CD4-positive, alpha-beta T cell (primary cell): Measurements from ENCODE around the gene PACSIN2. TPM values are rescaled to one million over a fixed set of nuclear protein-coding genes. Genes with fewer than 3 reads are reported as not detected.

Experiments used
- ATAC-seq: fragments of 200-7000 bp; cut with Tn5 transposase; one replicate; pipeline ENCODE4 v1.10.0; 2022; ENCODE audit warnings: mild to moderate bottlenecking; ENCODE audit not compliant: poor library complexity
- CTCF ChIA-PET: fragments of 350-600 bp; sonication (Branson Sonifier 250); formaldehyde crosslinking; loops from one replicate; lab custom pipeline; 2021; ENCODE audit warnings: antibody characterized with exemption, inconsistent platforms; lab: Charles Lee
- POLR2A ChIA-PET: fragments of 350-600 bp; sonication (Branson Sonifier 250); formaldehyde crosslinking; loops from one replicate; lab custom pipeline; 2021; ENCODE audit warnings: antibody characterized with exemption, inconsistent platforms; lab: Charles Lee
- DNase-seq, 14 experiments: peaks; one replicate each; pipeline ENCODE4 v3.0.0-alpha.2; 2013 to 2020; ENCODE audit warnings: mixed read lengths in 2 of 14
- H3K27ac ChIP-seq, 2 donors: one replicate each; pipeline versions ENCODE4 v1.5.1 to v1.7.0; 2013; ENCODE audit warnings: low read length in 2 of 2, low read depth in 1 of 2, mild to moderate bottlenecking in 1 of 2
- H3K27me3 ChIP-seq, 2 experiments: 1 replicate in 1 of 2; 2 replicates in 1 of 2; pipeline versions ENCODE4 v1.6.1 to v1.7.0; 2013; ENCODE audit warnings: low read length in 2 of 2, control low read depth in 1 of 2, mild to moderate bottlenecking in 1 of 2, moderate library complexity in 1 of 2; ENCODE audit not compliant: insufficient read depth in 2 of 2, control insufficient read depth in 1 of 2
- H3K36me3 ChIP-seq: one replicate; pipeline ENCODE4 v1.6.1; 2013; ENCODE audit warnings: low read length, control low read depth; ENCODE audit not compliant: insufficient read depth
- H3K4me1 ChIP-seq: one replicate; pipeline ENCODE4 v1.6.1; 2013; ENCODE audit warnings: low read length, control low read depth; ENCODE audit not compliant: insufficient read depth
- H3K4me3 ChIP-seq: one replicate; pipeline ENCODE4 v1.5.1; 2013; ENCODE audit warnings: mild to moderate bottlenecking, low read length, moderate library complexity
- H3K9me3 ChIP-seq, 2 experiments: 1 replicate in 1 of 2; 2 replicates in 1 of 2; pipeline versions ENCODE4 v1.6.1 to v1.7.0; 2013; ENCODE audit warnings: low read length in 2 of 2, mild to moderate bottlenecking in 2 of 2, control low read depth in 1 of 2, moderate library complexity in 1 of 2; ENCODE audit not compliant: control insufficient read depth in 1 of 2, insufficient read depth in 1 of 2
- H3K27ac Mint-ChIP-seq: one replicate; pipeline ENCODE4 v1.8.0; 2020; ENCODE audit warnings: mixed read lengths
- H3K27me3 Mint-ChIP-seq: one replicate; pipeline ENCODE4 v1.8.0; 2021; ENCODE audit warnings: mixed read lengths
- H3K36me3 Mint-ChIP-seq: one replicate; pipeline ENCODE4 v1.8.0; 2021; ENCODE audit warnings: low read depth, mixed read lengths
- H3K4me1 Mint-ChIP-seq: one replicate; pipeline ENCODE4 v1.8.0; 2021; ENCODE audit warnings: low read depth, mixed read lengths
- H3K4me3 Mint-ChIP-seq: one replicate; pipeline ENCODE4 v1.8.0; 2020; ENCODE audit warnings: mild to moderate bottlenecking, mixed read lengths
- H3K9me3 Mint-ChIP-seq: one replicate; pipeline ENCODE4 v1.8.0; 2020; ENCODE audit warnings: mixed read lengths
- intact Hi-C, 2 experiments: fragments of 100-400 bp; cut with DNase I in 1 of 2; cut with micrococcal nuclease in 1 of 2; formaldehyde crosslinking; loops; one replicate each; pipeline versions ENCODE4 v1.15.1 to v1.9.0; 2023 to 2025; cut with DNase I, micrococcal nuclease
- total RNA-seq, 174 experiments: library from RNA in 2 of 174; stranded (reverse) in 2 of 174; gene quantifications; one replicate each; pipeline ENCODE4 v1.2.3 and lab custom pipeline; 2021 to 2026
- TF ChIP-seq, protein P1 (sequence below): fragments of 200-600 bp; IDR thresholded peaks from one replicate; pipeline ENCODE4 v1.8.0; 2022; ENCODE audit warnings: antibody characterized with exemption, mild to moderate bottlenecking

PACSIN2 gene
- total RNA-seq, 2 experiments from 2014 or later, result 23.3 to 25.5 TPM

DNA sequence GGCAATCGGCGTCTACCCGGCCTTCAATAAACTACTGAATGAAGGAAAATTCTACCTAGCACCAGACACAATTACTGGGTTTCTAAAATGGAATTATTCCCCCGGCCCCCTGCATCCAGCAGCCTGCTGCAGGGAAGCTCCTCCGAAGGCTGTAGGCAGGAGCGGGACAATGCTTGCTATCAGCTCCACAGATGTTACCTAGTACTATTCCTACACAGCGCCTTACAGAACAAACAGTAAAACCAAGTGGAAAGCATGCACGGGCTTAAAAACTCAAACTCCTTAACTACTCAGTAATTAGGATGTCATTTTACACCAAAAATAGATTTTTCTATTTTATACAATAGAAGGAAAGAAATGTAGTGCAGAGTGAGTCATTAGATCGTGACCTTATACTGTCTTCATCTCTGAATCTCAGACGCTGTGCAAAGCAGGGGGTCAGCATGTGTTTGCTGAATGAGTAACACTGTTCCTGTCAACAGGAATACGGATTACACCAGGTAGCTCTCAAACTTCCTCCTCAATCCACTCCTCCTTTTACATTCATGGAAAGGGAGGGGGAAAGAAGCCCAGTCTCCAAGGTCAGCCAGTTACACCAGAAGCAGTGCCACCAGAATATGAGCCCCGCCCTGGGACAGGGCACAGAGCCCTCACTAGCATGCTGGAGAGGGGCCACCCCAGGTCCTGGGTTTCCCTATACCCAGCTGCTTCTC, 74.9 kb downstream of the PACSIN2 start:
- Mint-ChIP-seq H3K36me3 (peaks cover 21% of the 10 kb centered on the region), H3K9me3 (no peaks in the 10 kb centered on the region), H3K4me3 (no peak overlapping the region), H3K27me3 (no peaks in the 10 kb centered on the region), H3K27ac (peak overlapping the region; percentile 5), H3K4me1 (peaks cover 52% of the 10 kb centered on the region)
- ChIA-PET POLR2A (no interaction called here), CTCF (interaction anchor here (0.6 kb wide), 1 partner anchor 13 kb away, joined by 3 read pairs; no protein-coding TSS in a partner anchor)
- H3K9me3 ChIP-seq, result no peaks in the 10 kb centered on the region
- peaks cover 21% of the 10 kb centered on the region for H3K4me1 ChIP-seq
- H3K36me3 ChIP-seq, result peaks cover 6% of the 10 kb centered on the region
- ATAC-seq (no peak), DNase-seq (no peak)
- intact Hi-C loops, result no loop called here
- no peaks in the 10 kb centered on the region for H3K27me3 ChIP-seq
- no peak overlapping the region for H3K27ac ChIP-seq
- TF ChIP-seq, protein P1, sequence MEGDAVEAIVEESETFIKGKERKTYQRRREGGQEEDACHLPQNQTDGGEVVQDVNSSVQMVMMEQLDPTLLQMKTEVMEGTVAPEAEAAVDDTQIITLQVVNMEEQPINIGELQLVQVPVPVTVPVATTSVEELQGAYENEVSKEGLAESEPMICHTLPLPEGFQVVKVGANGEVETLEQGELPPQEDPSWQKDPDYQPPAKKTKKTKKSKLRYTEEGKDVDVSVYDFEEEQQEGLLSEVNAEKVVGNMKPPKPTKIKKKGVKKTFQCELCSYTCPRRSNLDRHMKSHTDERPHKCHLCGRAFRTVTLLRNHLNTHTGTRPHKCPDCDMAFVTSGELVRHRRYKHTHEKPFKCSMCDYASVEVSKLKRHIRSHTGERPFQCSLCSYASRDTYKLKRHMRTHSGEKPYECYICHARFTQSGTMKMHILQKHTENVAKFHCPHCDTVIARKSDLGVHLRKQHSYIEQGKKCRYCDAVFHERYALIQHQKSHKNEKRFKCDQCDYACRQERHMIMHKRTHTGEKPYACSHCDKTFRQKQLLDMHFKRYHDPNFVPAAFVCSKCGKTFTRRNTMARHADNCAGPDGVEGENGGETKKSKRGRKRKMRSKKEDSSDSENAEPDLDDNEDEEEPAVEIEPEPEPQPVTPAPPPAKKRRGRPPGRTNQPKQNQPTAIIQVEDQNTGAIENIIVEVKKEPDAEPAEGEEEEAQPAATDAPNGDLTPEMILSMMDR, result no peak
- H3K4me3 ChIP-seq, result no peak overlapping the region

DNA sequence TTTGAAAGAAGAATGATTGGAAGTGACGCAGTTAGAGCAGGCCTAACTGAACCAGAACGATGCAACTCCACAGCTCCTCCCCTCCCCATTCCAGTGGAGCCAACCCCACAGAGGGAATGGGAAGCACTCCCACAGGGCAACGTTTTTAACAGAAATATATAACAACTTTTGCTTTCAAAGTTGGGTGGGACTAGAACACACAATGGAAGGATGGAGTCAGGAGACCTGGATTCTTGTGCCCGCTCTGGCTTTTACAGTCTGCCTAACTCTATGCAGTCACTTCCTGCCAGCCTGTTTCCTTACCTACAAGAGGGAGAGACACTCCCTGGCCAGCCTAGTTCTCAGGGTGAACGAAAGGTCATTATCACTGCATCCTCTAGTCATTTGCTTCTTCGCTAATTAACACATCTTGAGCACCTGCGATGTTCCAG, 75.5 kb downstream of the PACSIN2 start:
- no peaks in the 10 kb centered on the region for H3K27me3 Mint-ChIP-seq
- ChIA-PET POLR2A (no interaction called here), CTCF (no interaction called here)
- TF ChIP-seq, protein P1, result no peak
- no peaks in the 10 kb centered on the region for H3K9me3 ChIP-seq
- H3K4me3 Mint-ChIP-seq, result no peak overlapping the region
- intact Hi-C loops, result no loop called here
- no peak overlapping the region for H3K27ac ChIP-seq
- H3K36me3 Mint-ChIP-seq, result peaks cover 16% of the 10 kb centered on the region
- H3K27me3 ChIP-seq, result no peaks in the 10 kb centered on the region
- no peak for DNase-seq
- H3K27ac Mint-ChIP-seq, result peak overlapping the region; percentile 5
- no peak for ATAC-seq
- peaks cover 6% of the 10 kb centered on the region for H3K36me3 ChIP-seq
- no peak overlapping the region for H3K4me3 ChIP-seq
- peaks cover 54% of the 10 kb centered on the region for H3K4me1 Mint-ChIP-seq
- peaks cover 25% of the 10 kb centered on the region for H3K4me1 ChIP-seq
- no peaks in the 10 kb centered on the region for H3K9me3 Mint-ChIP-seq

DNA sequence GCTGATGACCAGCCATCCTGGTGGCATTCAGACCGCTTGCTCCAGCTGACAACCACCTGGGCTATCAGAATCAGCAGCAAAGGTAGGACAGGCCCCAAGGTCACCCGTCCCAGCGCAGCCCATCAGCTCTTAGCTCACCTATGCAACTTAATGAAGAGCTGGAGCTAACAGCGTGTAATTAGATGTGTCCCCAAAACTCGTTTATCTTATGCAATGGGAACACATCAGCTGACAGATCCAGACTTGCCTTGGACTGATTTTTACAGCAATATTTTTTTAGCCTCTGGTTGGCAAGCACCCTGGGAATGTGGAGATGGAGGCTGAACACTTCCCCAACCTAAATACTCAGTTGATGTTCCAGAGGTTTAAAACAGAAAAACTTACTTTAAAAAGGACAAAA, 76.0 kb downstream of the PACSIN2 start:
- no peaks in the 10 kb centered on the region for H3K9me3 ChIP-seq
- no peak overlapping the region for H3K4me3 ChIP-seq
- no peak overlapping the region for H3K27ac ChIP-seq
- no peak overlapping the region for H3K4me3 Mint-ChIP-seq
- peaks cover 30% of the 10 kb centered on the region for H3K4me1 ChIP-seq
- H3K27me3 Mint-ChIP-seq, result no peaks in the 10 kb centered on the region
- ChIA-PET CTCF (no interaction called here), POLR2A (no interaction called here)
- H3K4me1 Mint-ChIP-seq, result peaks cover 57% of the 10 kb centered on the region
- H3K36me3 Mint-ChIP-seq, result peaks cover 13% of the 10 kb centered on the region
- no peaks in the 10 kb centered on the region for H3K27me3 ChIP-seq
- H3K36me3 ChIP-seq, result peaks cover 6% of the 10 kb centered on the region
- H3K9me3 Mint-ChIP-seq, result no peaks in the 10 kb centered on the region
- DNase-seq, result no peak
- TF ChIP-seq, protein P1, result no peak
- intact Hi-C loops, result no loop called here
- no peak for ATAC-seq
- H3K27ac Mint-ChIP-seq, result no peak overlapping the region
